Adrenal gland (tissue), 12 donors: ENCODE measurements around the gene SIMC1. TPM values are rescaled to one million over a fixed set of nuclear protein-coding genes. Genes with fewer than 3 reads are reported as not detected.
A peak's percentile ranks its signal among the peaks of the same experiment; 100 is the strongest.

Experiments used
- DNase-seq, 7 donors: peaks; one replicate each; pipeline ENCODE4 v3.0.0-alpha.2; 2019 to 2020
- H3K27ac ChIP-seq, 5 donors: fragments of 200-600 bp; sonication (generic) in 4 of 5; 1 replicate in 3 of 5; 2 replicates in 2 of 5; pipeline versions ENCODE4 v1.5.1 to v1.8.0; 2016 to 2020; ENCODE audit warnings: mild to moderate bottlenecking in 1 of 5
- H3K27me3 ChIP-seq: fragments of 200-600 bp; 2 replicates; pipeline ENCODE4 v1.8.0; 2021
- H3K36me3 ChIP-seq, 2 donors: fragments of 200-600 bp; replicated peaks in 1 of 2; 1 replicate in 1 of 2; 2 replicates in 1 of 2; pipeline versions ENCODE4 v1.5.1 to v1.8.0; 2018 to 2022
- H3K4me1 ChIP-seq, 2 donors: fragments of 200-600 bp; replicated peaks in 1 of 2; 1 replicate in 1 of 2; 2 replicates in 1 of 2; pipeline versions ENCODE4 v1.5.1 to v1.8.0; 2018 to 2021
- H3K4me3 ChIP-seq, 4 donors: fragments of 200-600 bp; sonication (generic) in 3 of 4; one replicate each; pipeline ENCODE4 v1.5.1; 2016 to 2018
- H3K9me3 ChIP-seq, 3 donors: fragments of 200-600 bp; sonication (generic) in 1 of 3; replicated peaks in 1 of 3; 1 replicate in 2 of 3; 2 replicates in 1 of 3; pipeline versions ENCODE4 v1.5.1 to v1.8.0; 2016 to 2021
- CTCF ChIP-seq, 6 experiments: fragments of 450-650 bp in 4 of 6; fragments of 200-600 bp in 2 of 6; sonication (generic) in 1 of 6; IDR thresholded peaks; 1 replicate in 5 of 6; 2 replicates in 1 of 6; pipeline versions ENCODE4 v1.5.1 to v1.8.0; 2016 to 2021; ENCODE audit warnings: antibody characterized with exemption in 6 of 6, mild to moderate bottlenecking in 2 of 6, moderate library complexity in 1 of 6
- POLR2A ChIP-seq, 2 donors: fragments of 450-650 bp; IDR thresholded peaks; one replicate each; pipeline ENCODE4 v1.6.1; 2017; ENCODE audit warnings: antibody characterized with exemption in 2 of 2, mild to moderate bottlenecking in 2 of 2, moderate library complexity in 1 of 2
- WGBS, 4 donors: extraction: QIAGEN DNeasy Blood & Tissue Kit in 2 of 4; methylation state at CpG; one replicate each; pipeline versions ENCODE4 v1.1.5 to v1.1.7; 2013 to 2017; 5-methylcytosine and 5-hydroxymethylcytosine counted together
- intact Hi-C, 2 donors: fragments of 100-400 bp; cut with DNase I; formaldehyde crosslinking; loops; one replicate each; pipeline versions ENCODE4 v1.14.1 to v1.15.0; 2022 to 2023
- polyA plus RNA-seq, 3 donors: library from polyadenylated mRNA; stranded (reverse); fragments of 200-250 nt in 2 of 3; fragments of 350-450 nt in 1 of 3; fragmentation: Illumina TruSeq in 1 of 3; extraction: RNeasy Lipid Tissue Mini Kit (QIAGEN cat#74804) in 1 of 3; gene quantifications; one replicate each; pipeline ENCODE4 v1.2.3, GENCODE V29; 2013 to 2014
- total RNA-seq, 9 donors: library from RNA; depleted of rRNA in 4 of 9; stranded (reverse); fragments of >200 nt in 4 of 9; fragments of 120-200 nt in 1 of 9; fragmentation: NEBNext Ultra II Directional in 1 of 9; extraction: Animal tissue kit (Norgen Biotek cat#: 25700) in 1 of 9; gene quantifications; one replicate each; pipeline versions ENCODE4 v1.1.0 to v1.2.4, GENCODE V29; 2013 to 2023
- donor health status: healthy with polysubstance abuse.
- donor health status: Bipolar disorder and iron deficiency.
- donor health status: DM: yes; HTN: yes; CAD: no.
- donor health status: DM: no; HTN: no; CAD: no.
- donor health status: DM: no; HTN: no; CAD: no.
- donor health status: DM: yes; HTN: yes; CAD: no.

SIMC1 gene
- total and polyA plus RNA-seq, 12 donors, result 25.7 to 85.3 (median 47.7) TPM

- Histone ChIP-seq H3K27me3 (no peaks in the 10 kb centered on the region), H3K4me1 (peaks cover 2 to 17% of the 10 kb centered on the region in 2 donors), H3K4me3 (peak within 1 kb of the TSS; percentile 19 to 81 (median 54)), H3K36me3 (peaks cover 0 to 14% of the 10 kb centered on the region in 2 donors), H3K9me3 (no peaks in the 10 kb centered on the region), H3K27ac (peak within 1 kb of the TSS in 2 of 5 donors; percentile 54 to 59)
- TF ChIP-seq CTCF (IDR thresholded peaks at IDR 0.05) (no peak), POLR2A (IDR thresholded peaks at IDR 0.05) (no peak)
- 3 to 7% (median 4%) methylated on average over 21 to 108 of the region's 108 CpGs for WGBS, 4 donors
- DNase-seq, result peak in 3 of 7 donors; percentile 21 to 49 (median 32)
- intact Hi-C loops, result no loop called here
These were observed 127.4 kb downstream of the SIMC1 start, which contains the start of gene ARL10 for GRCh38 chr5:176365351-176366231. Gene ARL10 (plus strand): TSS chr5:176365487. CDS start chr5:176365564, 77 bp downstream.

DNA sequence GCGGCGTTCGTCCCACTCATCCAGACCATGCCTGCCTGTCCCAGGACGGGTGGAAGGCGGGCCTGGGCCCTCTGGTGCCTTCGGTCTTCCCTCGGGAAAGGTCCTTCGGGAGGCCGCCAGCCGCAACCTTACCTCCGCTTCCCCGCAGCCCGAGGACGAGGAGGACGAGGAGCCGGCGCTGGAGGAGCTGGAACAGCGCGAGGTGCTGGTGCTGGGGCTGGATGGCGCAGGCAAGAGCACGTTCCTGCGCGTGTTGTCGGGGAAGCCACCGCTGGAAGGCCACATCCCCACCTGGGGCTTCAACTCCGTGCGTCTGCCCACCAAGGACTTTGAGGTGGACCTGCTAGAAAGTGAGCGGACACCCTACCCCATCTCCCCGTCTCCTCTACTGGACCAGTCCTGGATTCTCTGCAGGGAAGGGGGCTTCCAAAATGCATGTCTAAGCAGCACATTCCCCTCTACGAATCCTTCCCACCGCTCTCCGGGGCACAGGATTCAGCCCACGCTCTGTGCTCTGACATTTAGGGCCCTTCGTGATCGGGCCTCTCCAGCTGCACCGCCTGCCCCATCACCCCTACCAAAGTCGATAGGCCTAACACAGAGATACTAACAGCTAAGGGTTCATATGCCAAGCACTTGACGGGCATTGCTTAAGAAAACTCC is 128.1 kb downstream of the SIMC1 start:
- Histone ChIP-seq H3K36me3 (peaks cover 0 to 16% of the 10 kb centered on the region in 2 donors), H3K4me3 (peak overlapping the region in 2 of 4 donors; percentile 53 to 81), H3K4me1 (peaks cover 0 to 14% of the 10 kb centered on the region in 2 donors), H3K27ac (peak overlapping the region in 1 of 5 donors; percentile 54), H3K27me3 (no peaks in the 10 kb centered on the region), H3K9me3 (no peaks in the 10 kb centered on the region)
- intact Hi-C loops, result no loop called here
- DNase-seq, result peak in 1 of 7 donors; percentile 28
- 65 to 77% (median 69%) methylated on average over 20 to 38 of the region's 38 CpGs for WGBS, 4 donors
- no peak for TF ChIP-seq CTCF (IDR thresholded peaks at IDR 0.05)

DNA sequence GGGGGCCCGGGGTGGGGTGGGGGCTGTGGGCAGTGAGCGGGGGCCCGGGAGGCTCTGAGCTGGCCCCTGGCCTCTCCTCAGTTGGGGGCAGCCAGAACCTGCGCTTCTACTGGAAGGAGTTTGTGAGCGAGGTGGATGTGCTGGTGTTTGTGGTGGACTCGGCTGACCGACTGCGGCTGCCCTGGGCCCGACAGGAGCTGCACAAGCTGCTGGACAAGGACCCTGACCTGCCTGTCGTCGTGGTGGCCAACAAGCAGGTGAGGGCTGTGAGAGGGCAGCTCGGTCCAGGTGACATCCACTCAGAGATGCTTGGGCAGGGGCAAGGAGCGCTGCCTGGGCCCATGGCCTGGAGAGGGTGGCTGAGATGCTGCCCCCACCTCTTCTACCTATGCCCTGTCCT is 130.5 kb downstream of the SIMC1 start:
- WGBS, 4 donors, result 94 to 100% (median 97%) methylated on average over 2 to 13 of the region's 13 CpGs
- no peak for DNase-seq
- intact Hi-C loops, result no loop called here
- H3K27me3 ChIP-seq, result no peaks in the 10 kb centered on the region
- H3K9me3 ChIP-seq, result no peaks in the 10 kb centered on the region
- H3K27ac ChIP-seq, result no peak overlapping the region
- TF ChIP-seq CTCF (IDR thresholded peaks at IDR 0.05) (no peak), POLR2A (IDR thresholded peaks at IDR 0.05) (no peak)
- H3K4me1 ChIP-seq, result peaks cover 11 to 22% of the 10 kb centered on the region in 2 donors
- no peak overlapping the region for H3K4me3 ChIP-seq
- peaks cover 0 to 16% of the 10 kb centered on the region in 2 donors for H3K36me3 ChIP-seq
